ENCODE results near the gene TAAR1. TPM values are rescaled to one million over a fixed set of nuclear protein-coding genes. Genes with fewer than 3 reads are reported as not detected.

TAAR1 gene
- polyA plus RNA-seq, 2 of the 4 experiments (the other 2 are of a cell fraction) = not detected

DNA sequence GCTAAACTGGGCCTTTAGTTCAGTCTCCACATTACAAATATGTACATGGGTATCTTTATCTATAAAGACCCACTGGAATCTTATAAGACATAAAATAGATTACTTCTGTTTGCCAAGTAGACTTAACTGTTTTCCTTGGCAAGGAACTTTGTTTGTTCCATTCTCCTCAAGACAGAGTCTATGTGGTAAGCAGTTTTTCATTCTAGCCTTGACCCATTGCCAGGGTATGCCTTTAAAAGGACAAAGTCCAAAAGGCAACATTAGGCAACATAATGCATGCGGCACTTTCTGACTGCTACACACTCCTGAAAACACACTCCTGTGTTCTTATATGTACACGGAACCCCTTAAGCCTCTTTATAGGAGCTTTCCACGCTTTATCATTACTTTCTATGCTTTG, 34.5 kb upstream of the TAAR1 start:
- ATAC-seq (no peak), FAIRE-seq (no peak), DNase-seq (ENCODE audit: low read depth in 1 of 2, low spot score in 1 of 2) (no peak)
- H3K4me3 ChIP-seq = no peak overlapping the region
- CTCF ChIA-PET = no interaction called here
- TF ChIP-seq RCOR1 (IDR thresholded peaks at IDR 0.05; ENCODE audit: low read depth, low read length) (no peak), CEBPB (IDR thresholded peaks at IDR 0.05) (no peak), EHF (CRISPR knock-in tag; IDR thresholded peaks at IDR 0.05) (no peak), PHF8 (IDR thresholded peaks at IDR 0.05; ENCODE audit: borderline replicate concordance, low read depth) (no peak), RAD21 (conservative IDR thresholded peaks at IDR 0.05 in 1 of 2, IDR thresholded peaks at IDR 0.05 in 1 of 2) (no peak), TFCP2L1 (CRISPR knock-in tag; IDR thresholded peaks at IDR 0.05) (no peak), CHD4 (IDR thresholded peaks at IDR 0.05; ENCODE audit: borderline replicate concordance) (no peak), NR3C1 (IDR thresholded peaks at IDR 0.05) (no peak)
- TF ChIP-seq, protein P1, sequence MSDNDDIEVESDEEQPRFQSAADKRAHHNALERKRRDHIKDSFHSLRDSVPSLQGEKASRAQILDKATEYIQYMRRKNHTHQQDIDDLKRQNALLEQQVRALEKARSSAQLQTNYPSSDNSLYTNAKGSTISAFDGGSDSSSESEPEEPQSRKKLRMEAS (IDR thresholded peaks at IDR 0.05) = no peak
- WGBS (ENCODE audit: missing lambda C conversion rate) = 37% methylated on average over 3 of the region's 3 CpGs
- POLR2A ChIA-PET = no interaction called here
- H3K4me1 ChIP-seq = no peaks in the 10 kb centered on the region; the same call in 2 of the 3 replicates
- no peaks in the 10 kb centered on the region for H3K9me3 ChIP-seq
- H3K4me2 ChIP-seq = 0 out of 3 replicates have a peak overlapping the region, but pooled peaks have one; percentile 8
- H3K27ac ChIP-seq = no peak overlapping the region

DNA sequence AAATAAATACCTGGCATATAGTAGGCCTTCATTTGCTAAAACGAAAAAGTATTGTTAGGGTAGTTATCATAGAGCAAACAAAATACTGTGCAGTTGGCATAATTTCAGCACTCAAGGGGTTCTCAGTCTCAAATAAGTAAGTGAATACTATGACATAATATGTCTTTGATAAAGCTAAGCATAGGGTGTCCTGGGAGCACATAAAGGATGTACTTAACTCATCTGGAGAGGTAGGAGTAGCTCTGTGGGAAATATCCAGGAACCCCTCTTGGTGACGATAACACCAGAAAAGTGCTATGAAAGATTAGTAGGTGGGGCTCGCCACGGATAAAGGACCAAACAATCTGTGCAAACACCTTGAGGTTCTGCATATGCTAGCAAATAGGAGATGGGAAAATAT, 31.7 kb upstream of the TAAR1 start:
- H3K4me1 ChIP-seq = no peaks in the 10 kb centered on the region; the same call in 2 of the 3 replicates
- ATAC-seq (no peak), FAIRE-seq (no peak), DNase-seq (ENCODE audit: low read depth in 1 of 2, low spot score in 1 of 2) (no peak)
- H3K4me2 ChIP-seq = no peak overlapping the region
- H3K4me3 ChIP-seq = no peak overlapping the region
- ChIA-PET CTCF (interaction anchor here (1.0 to 2.1 kb wide), 2 partner anchors 10 to 22 kb away, joined by 3 to 4 read pairs; no protein-coding TSS in a partner anchor), POLR2A (no interaction called here)
- H3K9me3 ChIP-seq = no peaks in the 10 kb centered on the region
- 67% methylated on average over 4 of the region's 4 CpGs for WGBS (ENCODE audit: missing lambda C conversion rate)
- no peak for TF ChIP-seq POLR2A (IDR thresholded peaks at IDR 0.05; ENCODE audit: low read length)
- TF ChIP-seq NFE2L2 (conservative IDR thresholded peaks at IDR 0.05; ENCODE audit: low read length) = no peak
- TF ChIP-seq ESRRA (IDR thresholded peaks at IDR 0.05; ENCODE audit: borderline replicate concordance, low read length) = no peak
- no peak for TF ChIP-seq HOXA7 (CRISPR knock-in tag; IDR thresholded peaks at IDR 0.05)
- TF ChIP-seq, protein P2, sequence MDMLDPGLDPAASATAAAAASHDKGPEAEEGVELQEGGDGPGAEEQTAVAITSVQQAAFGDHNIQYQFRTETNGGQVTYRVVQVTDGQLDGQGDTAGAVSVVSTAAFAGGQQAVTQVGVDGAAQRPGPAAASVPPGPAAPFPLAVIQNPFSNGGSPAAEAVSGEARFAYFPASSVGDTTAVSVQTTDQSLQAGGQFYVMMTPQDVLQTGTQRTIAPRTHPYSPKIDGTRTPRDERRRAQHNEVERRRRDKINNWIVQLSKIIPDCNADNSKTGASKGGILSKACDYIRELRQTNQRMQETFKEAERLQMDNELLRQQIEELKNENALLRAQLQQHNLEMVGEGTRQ (IDR thresholded peaks at IDR 0.05) = no peak
- no peak for TF ChIP-seq KDM5A (IDR thresholded peaks at IDR 0.05)
- no peak for TF ChIP-seq MYC (IDR thresholded peaks at IDR 0.05; ENCODE audit: borderline replicate concordance, low read length)
- no peak for TF ChIP-seq POLR2AphosphoS2 (conservative IDR thresholded peaks at IDR 0.05; ENCODE audit: low read length)
- no peak for TF ChIP-seq ZFP36 (IDR thresholded peaks at IDR 0.05; ENCODE audit: borderline replicate concordance, partially characterized antibody)
- no peak for TF ChIP-seq EP300 (IDR thresholded peaks at IDR 0.05)
- TF ChIP-seq, protein P3, sequence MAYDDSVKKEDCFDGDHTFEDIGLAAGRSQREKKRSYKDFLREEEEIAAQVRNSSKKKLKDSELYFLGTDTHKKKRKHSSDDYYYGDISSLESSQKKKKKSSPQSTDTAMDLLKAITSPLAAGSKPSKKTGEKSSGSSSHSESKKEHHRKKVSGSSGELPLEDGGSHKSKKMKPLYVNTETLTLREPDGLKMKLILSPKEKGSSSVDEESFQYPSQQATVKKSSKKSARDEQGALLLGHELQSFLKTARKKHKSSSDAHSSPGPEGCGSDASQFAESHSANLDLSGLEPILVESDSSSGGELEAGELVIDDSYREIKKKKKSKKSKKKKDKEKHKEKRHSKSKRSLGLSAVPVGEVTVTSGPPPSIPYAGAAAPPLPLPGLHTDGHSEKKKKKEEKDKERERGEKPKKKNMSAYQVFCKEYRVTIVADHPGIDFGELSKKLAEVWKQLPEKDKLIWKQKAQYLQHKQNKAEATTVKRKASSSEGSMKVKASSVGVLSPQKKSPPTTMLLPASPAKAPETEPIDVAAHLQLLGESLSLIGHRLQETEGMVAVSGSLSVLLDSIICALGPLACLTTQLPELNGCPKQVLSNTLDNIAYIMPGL (CRISPR knock-in tag; IDR thresholded peaks at IDR 0.05; ENCODE audit: borderline replicate concordance) = no peak
- no peak for TF ChIP-seq ZNF302 (CRISPR knock-in tag; IDR thresholded peaks at IDR 0.05)
- no peak for TF ChIP-seq SREBF2 (IDR thresholded peaks at IDR 0.05)
- TF ChIP-seq ZSCAN20 (CRISPR knock-in tag; IDR thresholded peaks at IDR 0.05) = no peak
- TF ChIP-seq TP53 (CRISPR knock-in tag; IDR thresholded peaks at IDR 0.05) = no peak
- no peak for TF ChIP-seq RCOR1 (IDR thresholded peaks at IDR 0.05; ENCODE audit: low read depth, low read length)
- TF ChIP-seq SMC3 (IDR thresholded peaks at IDR 0.05) = no peak
- TF ChIP-seq, protein P4, sequence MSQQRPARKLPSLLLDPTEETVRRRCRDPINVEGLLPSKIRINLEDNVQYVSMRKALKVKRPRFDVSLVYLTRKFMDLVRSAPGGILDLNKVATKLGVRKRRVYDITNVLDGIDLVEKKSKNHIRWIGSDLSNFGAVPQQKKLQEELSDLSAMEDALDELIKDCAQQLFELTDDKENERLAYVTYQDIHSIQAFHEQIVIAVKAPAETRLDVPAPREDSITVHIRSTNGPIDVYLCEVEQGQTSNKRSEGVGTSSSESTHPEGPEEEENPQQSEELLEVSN (IDR thresholded peaks at IDR 0.05; ENCODE audit: borderline replicate concordance, low read depth) = no peak
- H3K27ac ChIP-seq = no peak overlapping the region
